GM12878 (cell line): ENCODE results near the gene NLGN4X. TPM values are rescaled to one million over a fixed set of nuclear protein-coding genes. Genes with fewer than 3 reads are reported as not detected.

Experiments used
- ATAC-seq: fragments of 200-7000 bp; cut with Tn5 transposase; 3 replicates; pipeline ENCODE4 v1.9.1; 2020; ENCODE audit warnings: mild to moderate bottlenecking, moderate library complexity
- BruUV-seq: library from RNA; stranded (reverse); fragments of 400-500 nt; replicated peaks from 2 replicates; lab custom pipeline; 2021; lab: Mats Ljungman, UMichigan
- CTCF ChIA-PET: fragments of 300-600 bp; sonication (Branson Sonifier 250); formaldehyde crosslinking; extraction: SDS; loops from one replicate; lab custom pipeline; 2021; ENCODE audit warnings: inconsistent platforms; lab: Yijun Ruan, JAX
- POLR2A ChIA-PET: fragments of 350-600 bp; formaldehyde crosslinking; extraction: SDS; loops from one replicate; lab custom pipeline; 2021; ENCODE audit warnings: inconsistent platforms; lab: Charles Lee
- RAD21 ChIA-PET: fragments of 300-600 bp; sonication (Branson Sonifier 250); formaldehyde crosslinking; loops from one replicate; lab custom pipeline; 2023; ENCODE audit warnings: antibody characterized with exemption; ENCODE audit not compliant: unreplicated experiment; lab: Charles Lee
- SMC1A ChIA-PET: fragments of 300-600 bp; sonication (Branson Sonifier 250); formaldehyde crosslinking; loops from one replicate; lab custom pipeline; 2023; ENCODE audit not compliant: unreplicated experiment, uncharacterized antibody; lab: Charles Lee
- DNase-seq: peaks from one replicate; pipeline ENCODE4 v3.0.0-alpha.2; 2011; ENCODE audit warnings: low read depth, low spot score
- FAIRE-seq: peaks from 3 replicates; lab custom pipeline; 2011; peaks lifted over from hg19 to GRCh38; lab: Jason Lieb, UNC
- H2AFZ ChIP-seq: 2 replicates; pipeline ENCODE4 v1.6.0; 2011; ENCODE audit warnings: low read depth, low read length, control low read depth; ENCODE audit not compliant: control insufficient read depth
- H3K27ac ChIP-seq: 2 replicates; pipeline ENCODE4 v1.5.1; 2011; ENCODE audit warnings: control low read depth; ENCODE audit not compliant: control insufficient read depth, insufficient read depth
- H3K27me3 ChIP-seq, 2 experiments: replicated peaks in 1 of 2; 2 replicates each; pipeline versions ENCODE4 v1.6.0 to v1.6.1; 2011; ENCODE audit warnings: low read length in 1 of 2; ENCODE audit not compliant: control insufficient read depth in 2 of 2, insufficient read depth in 2 of 2
- H3K36me3 ChIP-seq, 2 experiments: 2 replicates each; pipeline ENCODE4 v1.5.1; 2011; ENCODE audit warnings: low read length in 1 of 2; ENCODE audit not compliant: control insufficient read depth in 2 of 2, insufficient read depth in 2 of 2
- H3K4me1 ChIP-seq: 2 replicates; pipeline ENCODE4 v1.6.1; 2011; ENCODE audit warnings: mild to moderate bottlenecking, low read length, moderate library complexity, mixed read lengths; ENCODE audit not compliant: control insufficient read depth, insufficient read depth
- H3K4me2 ChIP-seq: 2 replicates; pipeline ENCODE4 v1.6.0; 2011; ENCODE audit warnings: control low read depth; ENCODE audit not compliant: control insufficient read depth, insufficient read depth
- H3K4me3 ChIP-seq: fragments of 200-600 bp; sonication (generic); 2 replicates; pipeline ENCODE4 v1.5.1; 2016
- H3K79me2 ChIP-seq: 2 replicates; pipeline ENCODE4 v1.6.0; 2011; ENCODE audit warnings: low read length; ENCODE audit not compliant: control insufficient read depth, insufficient read depth
- H3K9ac ChIP-seq: 2 replicates; pipeline ENCODE4 v1.8.0; 2011; ENCODE audit warnings: low read length, control low read depth, mixed read lengths; ENCODE audit not compliant: control insufficient read depth, insufficient read depth
- H3K9me3 ChIP-seq: replicated peaks from 3 replicates; pipeline ENCODE4 v1.5.1; 2011; ENCODE audit warnings: mild to moderate bottlenecking, low read length; ENCODE audit not compliant: control insufficient read depth, insufficient read depth
- H4K20me1 ChIP-seq: 2 replicates; pipeline ENCODE4 v1.6.0; 2011; ENCODE audit not compliant: control insufficient read depth, insufficient read depth
- CHD1 ChIP-seq: IDR thresholded peaks from 2 replicates; pipeline ENCODE4 v1.6.1; 2012; ENCODE audit warnings: low read depth, low read length, improper control_type of control experiment
- ETV6 ChIP-seq, 2 experiments: fragments of 450-650 bp in 1 of 2; IDR thresholded peaks in 1 of 2; conservative IDR thresholded peaks in 1 of 2; 2 replicates each; pipeline ENCODE4 v1.6.1; 2014; ENCODE audit warnings: antibody characterized with exemption in 1 of 2, borderline replicate concordance in 1 of 2, low read depth in 1 of 2, mild to moderate bottlenecking in 1 of 2, moderate library complexity in 1 of 2
- IKZF1 ChIP-seq: fragments of 450-650 bp; conservative IDR thresholded peaks from 2 replicates; pipeline ENCODE4 v1.6.1; 2017; ENCODE audit warnings: antibody characterized with exemption, mild to moderate bottlenecking
- IRF4 ChIP-seq: IDR thresholded peaks from 2 replicates; pipeline ENCODE4 v1.6.1; 2011; ENCODE audit warnings: low read depth, low read length
- KLF5 ChIP-seq: fragments of 450-650 bp; IDR thresholded peaks from 2 replicates; pipeline ENCODE4 v1.6.1; 2014; ENCODE audit warnings: mild to moderate bottlenecking; ENCODE audit not compliant: partially characterized antibody
- MEF2B ChIP-seq: fragments of 450-650 bp; IDR thresholded peaks from 2 replicates; pipeline ENCODE4 v1.6.1; 2018; ENCODE audit warnings: mild to moderate bottlenecking, moderate library complexity; ENCODE audit not compliant: partially characterized antibody, poor library complexity, severe bottlenecking
- POLR2A ChIP-seq: IDR thresholded peaks from 2 replicates; pipeline ENCODE4 v1.6.1; 2011; ENCODE audit warnings: low read depth, mild to moderate bottlenecking, low read length
- ZBED1 ChIP-seq: IDR thresholded peaks from 2 replicates; pipeline ENCODE4 v1.6.1; 2016; ENCODE audit warnings: borderline replicate concordance
- ZNF24 ChIP-seq: fragments of 450-650 bp; IDR thresholded peaks from 2 replicates; pipeline ENCODE4 v1.6.1; 2017; ENCODE audit warnings: antibody characterized with exemption, mild to moderate bottlenecking
- WGBS: methylation state at CpG from one replicate; pipeline ENCODE4 v1.1.6; 2016; ENCODE audit warnings: low lambda C conversion rate; ENCODE audit not compliant: insufficient replicate concordance, insufficient coverage; ENCODE audit errors: missing lambda C conversion rate; 5-methylcytosine and 5-hydroxymethylcytosine counted together
- in situ Hi-C: fragments of 300-500 bp; cut with MboI; formaldehyde crosslinking; loops from 9 replicates; pipeline ENCODE4 v1.14.3; 2018; ENCODE audit warnings: mixed read lengths
- intact Hi-C: fragments of 100-400 bp; cut with micrococcal nuclease; formaldehyde crosslinking; loops from one replicate; pipeline ENCODE4 v1.14.2; 2022; ENCODE audit not compliant: unreplicated experiment
- polyA plus RNA-seq, 11 experiments: library from polyadenylated mRNA; depleted of rRNA in 4 of 11; unstranded in 6 of 11; stranded (reverse) in 5 of 11; fragments of >200 nt; fragmentation: Nextera tagmentation in 4 of 11; fragmentation: Illumina TruSeq in 1 of 11; extraction: Ambion mirVana in 4 of 11; extraction: Trizol in 1 of 11; gene quantifications; 1 replicate in 1 of 11; 2 replicates in 10 of 11; pipeline versions ENCODE4 v1.2.1 to v1.2.3, GENCODE V29; 2011 to 2016; ENCODE audit warnings: inconsistent platforms in 2 of 11, missing spikeins in 2 of 11, low read depth in 1 of 11
- total RNA-seq, 4 experiments: library from RNA; depleted of rRNA in 3 of 4; stranded (reverse); fragments of >200 nt in 3 of 4; fragmentation: Illumina TruSeq in 1 of 4; extraction: Trizol in 1 of 4; gene quantifications; 2 replicates each; pipeline versions ENCODE4 v1.2.1 to v1.2.3, GENCODE V29; 2013 to 2021
- TF ChIP-seq, protein P1 (sequence below): fragments of 450-650 bp; IDR thresholded peaks from 2 replicates; pipeline ENCODE4 v1.6.1; 2017; ENCODE audit warnings: mild to moderate bottlenecking, low read depth, inconsistent platforms; ENCODE audit not compliant: poor library complexity, severe bottlenecking
- TF ChIP-seq, protein P2 (sequence below): IDR thresholded peaks from 2 replicates; pipeline ENCODE4 v1.6.1; 2012; ENCODE audit warnings: improper control_type of control experiment, low read depth, low read length; ENCODE audit not compliant: insufficient replicate concordance
- TF ChIP-seq, protein P3 (sequence below): fragments of 450-650 bp; conservative IDR thresholded peaks from 2 replicates; pipeline ENCODE4 v1.6.1; 2017; ENCODE audit warnings: mild to moderate bottlenecking, moderate library complexity

NLGN4X gene
- total and polyA plus RNA-seq, 10 of the 15 experiments (the other 5 are each of a cell fraction or from before 2014, with no cell fraction given), result 0.02 to 1.5 (median 0.09) TPM; not detected in 2

DNA sequence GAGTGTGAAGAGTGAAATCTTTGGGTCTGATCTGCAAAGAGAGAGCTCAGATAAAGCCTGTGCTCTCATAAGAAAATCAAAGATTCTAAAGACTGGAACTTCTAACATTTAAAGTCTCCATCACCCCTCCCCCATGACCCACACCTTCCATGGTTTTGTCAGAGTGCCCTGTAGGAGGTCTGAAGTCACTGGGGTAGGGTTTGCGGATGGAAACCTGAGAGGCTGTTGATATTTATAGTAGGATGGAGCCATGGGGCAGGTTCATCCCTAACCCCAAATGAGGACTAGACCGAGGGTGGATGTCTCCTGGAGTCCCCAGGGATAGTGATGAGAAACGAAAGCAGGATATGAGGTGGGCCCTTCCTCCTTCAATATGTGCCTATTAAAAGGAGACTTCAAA lies 28.4 kb upstream of the NLGN4X start (continued):
- TF ChIP-seq, protein P1, sequence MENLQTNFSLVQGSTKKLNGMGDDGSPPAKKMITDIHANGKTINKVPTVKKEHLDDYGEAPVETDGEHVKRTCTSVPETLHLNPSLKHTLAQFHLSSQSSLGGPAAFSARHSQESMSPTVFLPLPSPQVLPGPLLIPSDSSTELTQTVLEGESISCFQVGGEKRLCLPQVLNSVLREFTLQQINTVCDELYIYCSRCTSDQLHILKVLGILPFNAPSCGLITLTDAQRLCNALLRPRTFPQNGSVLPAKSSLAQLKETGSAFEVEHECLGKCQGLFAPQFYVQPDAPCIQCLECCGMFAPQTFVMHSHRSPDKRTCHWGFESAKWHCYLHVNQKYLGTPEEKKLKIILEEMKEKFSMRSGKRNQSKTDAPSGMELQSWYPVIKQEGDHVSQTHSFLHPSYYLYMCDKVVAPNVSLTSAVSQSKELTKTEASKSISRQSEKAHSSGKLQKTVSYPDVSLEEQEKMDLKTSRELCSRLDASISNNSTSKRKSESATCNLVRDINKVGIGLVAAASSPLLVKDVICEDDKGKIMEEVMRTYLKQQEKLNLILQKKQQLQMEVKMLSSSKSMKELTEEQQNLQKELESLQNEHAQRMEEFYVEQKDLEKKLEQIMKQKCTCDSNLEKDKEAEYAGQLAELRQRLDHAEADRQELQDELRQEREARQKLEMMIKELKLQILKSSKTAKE, result no peak
- TF ChIP-seq, protein P2, sequence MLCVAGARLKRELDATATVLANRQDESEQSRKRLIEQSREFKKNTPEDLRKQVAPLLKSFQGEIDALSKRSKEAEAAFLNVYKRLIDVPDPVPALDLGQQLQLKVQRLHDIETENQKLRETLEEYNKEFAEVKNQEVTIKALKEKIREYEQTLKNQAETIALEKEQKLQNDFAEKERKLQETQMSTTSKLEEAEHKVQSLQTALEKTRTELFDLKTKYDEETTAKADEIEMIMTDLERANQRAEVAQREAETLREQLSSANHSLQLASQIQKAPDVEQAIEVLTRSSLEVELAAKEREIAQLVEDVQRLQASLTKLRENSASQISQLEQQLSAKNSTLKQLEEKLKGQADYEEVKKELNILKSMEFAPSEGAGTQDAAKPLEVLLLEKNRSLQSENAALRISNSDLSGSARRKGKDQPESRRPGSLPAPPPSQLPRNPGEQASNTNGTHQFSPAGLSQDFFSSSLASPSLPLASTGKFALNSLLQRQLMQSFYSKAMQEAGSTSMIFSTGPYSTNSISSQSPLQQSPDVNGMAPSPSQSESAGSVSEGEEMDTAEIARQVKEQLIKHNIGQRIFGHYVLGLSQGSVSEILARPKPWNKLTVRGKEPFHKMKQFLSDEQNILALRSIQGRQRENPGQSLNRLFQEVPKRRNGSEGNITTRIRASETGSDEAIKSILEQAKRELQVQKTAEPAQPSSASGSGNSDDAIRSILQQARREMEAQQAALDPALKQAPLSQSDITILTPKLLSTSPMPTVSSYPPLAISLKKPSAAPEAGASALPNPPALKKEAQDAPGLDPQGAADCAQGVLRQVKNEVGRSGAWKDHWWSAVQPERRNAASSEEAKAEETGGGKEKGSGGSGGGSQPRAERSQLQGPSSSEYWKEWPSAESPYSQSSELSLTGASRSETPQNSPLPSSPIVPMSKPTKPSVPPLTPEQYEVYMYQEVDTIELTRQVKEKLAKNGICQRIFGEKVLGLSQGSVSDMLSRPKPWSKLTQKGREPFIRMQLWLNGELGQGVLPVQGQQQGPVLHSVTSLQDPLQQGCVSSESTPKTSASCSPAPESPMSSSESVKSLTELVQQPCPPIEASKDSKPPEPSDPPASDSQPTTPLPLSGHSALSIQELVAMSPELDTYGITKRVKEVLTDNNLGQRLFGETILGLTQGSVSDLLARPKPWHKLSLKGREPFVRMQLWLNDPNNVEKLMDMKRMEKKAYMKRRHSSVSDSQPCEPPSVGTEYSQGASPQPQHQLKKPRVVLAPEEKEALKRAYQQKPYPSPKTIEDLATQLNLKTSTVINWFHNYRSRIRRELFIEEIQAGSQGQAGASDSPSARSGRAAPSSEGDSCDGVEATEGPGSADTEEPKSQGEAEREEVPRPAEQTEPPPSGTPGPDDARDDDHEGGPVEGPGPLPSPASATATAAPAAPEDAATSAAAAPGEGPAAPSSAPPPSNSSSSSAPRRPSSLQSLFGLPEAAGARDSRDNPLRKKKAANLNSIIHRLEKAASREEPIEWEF, result no peak
- TF ChIP-seq KLF5, result no peak
- no peak for TF ChIP-seq IRF4
- TF ChIP-seq POLR2A, result no peak

DNA sequence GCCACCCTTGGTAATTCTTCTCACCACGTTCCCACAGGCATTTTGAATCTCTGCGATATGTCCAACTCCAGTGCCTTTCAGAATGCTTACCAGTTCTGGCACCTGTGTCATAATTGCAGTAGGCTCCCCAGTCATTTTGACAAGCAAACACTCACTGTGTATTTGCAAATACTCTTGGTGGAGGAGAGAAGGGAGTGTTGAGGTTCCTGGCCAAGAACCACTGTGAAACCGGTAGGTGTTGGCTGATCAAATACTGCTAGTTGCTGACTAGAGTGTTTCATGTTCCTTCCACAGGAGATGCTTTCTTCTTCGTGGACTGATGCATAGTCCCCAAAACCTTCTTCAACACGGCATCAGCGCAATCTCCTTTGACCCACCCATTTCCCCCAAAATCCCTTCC lies 16.0 kb upstream of the NLGN4X start:
- BruUV-seq, result no TSS peak
- H3K27ac ChIP-seq, result no peak overlapping the region
- no peaks in the 10 kb centered on the region for H3K9me3 ChIP-seq
- RAD21 ChIA-PET, result no interaction called here
- no peak overlapping the region for H3K9ac ChIP-seq
- POLR2A ChIA-PET, result no interaction called here
- FAIRE-seq (no peak), DNase-seq (no peak), ATAC-seq (no peak)
- H4K20me1 ChIP-seq, result no peaks in the 10 kb centered on the region
- no peak overlapping the region for H3K4me2 ChIP-seq
- 32% methylated on average over 6 of the region's 6 CpGs for WGBS
- SMC1A ChIA-PET, result no interaction called here
- H3K36me3 ChIP-seq, result no peaks in the 10 kb centered on the region
- H3K79me2 ChIP-seq, result no peaks in the 10 kb centered on the region
- H2AFZ ChIP-seq, result no peak overlapping the region
- CTCF ChIA-PET, result interaction anchor here (0.6 kb wide), 1 partner anchor 558 kb away, joined by 3 read pairs; no protein-coding TSS in a partner anchor
- H3K27me3 ChIP-seq, result no peaks in the 10 kb centered on the region
- H3K4me3 ChIP-seq, result no peak overlapping the region
- in situ Hi-C loops (no loop called here), intact Hi-C loops (no loop called here)
- H3K4me1 ChIP-seq, result no peaks in the 10 kb centered on the region
- TF ChIP-seq IKZF1 (no peak), CHD1 (no peak), ZBED1 (no peak), ZNF24 (no peak), KLF5 (no peak), MEF2B (no peak), ETV6 (conservative IDR thresholded peaks at IDR 0.05 in 1 of 2, IDR thresholded peaks at IDR 0.05 in 1 of 2; ENCODE audit: borderline replicate concordance in 1 of 2, low read depth in 1 of 2) (no peak)
- TF ChIP-seq, protein P3, sequence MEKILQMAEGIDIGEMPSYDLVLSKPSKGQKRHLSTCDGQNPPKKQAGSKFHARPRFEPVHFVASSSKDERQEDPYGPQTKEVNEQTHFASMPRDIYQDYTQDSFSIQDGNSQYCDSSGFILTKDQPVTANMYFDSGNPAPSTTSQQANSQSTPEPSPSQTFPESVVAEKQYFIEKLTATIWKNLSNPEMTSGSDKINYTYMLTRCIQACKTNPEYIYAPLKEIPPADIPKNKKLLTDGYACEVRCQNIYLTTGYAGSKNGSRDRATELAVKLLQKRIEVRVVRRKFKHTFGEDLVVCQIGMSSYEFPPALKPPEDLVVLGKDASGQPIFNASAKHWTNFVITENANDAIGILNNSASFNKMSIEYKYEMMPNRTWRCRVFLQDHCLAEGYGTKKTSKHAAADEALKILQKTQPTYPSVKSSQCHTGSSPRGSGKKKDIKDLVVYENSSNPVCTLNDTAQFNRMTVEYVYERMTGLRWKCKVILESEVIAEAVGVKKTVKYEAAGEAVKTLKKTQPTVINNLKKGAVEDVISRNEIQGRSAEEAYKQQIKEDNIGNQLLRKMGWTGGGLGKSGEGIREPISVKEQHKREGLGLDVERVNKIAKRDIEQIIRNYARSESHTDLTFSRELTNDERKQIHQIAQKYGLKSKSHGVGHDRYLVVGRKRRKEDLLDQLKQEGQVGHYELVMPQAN, result no peak
